ENCODE results near the gene GOLGA6B.
"Not testable (repeated sequence)": the region's sequence is repeated elsewhere in the genome, so short reads cannot be mapped to it uniquely, and the experiment has no call there.

The GOLGA6B gene

GRCh38 chr15:72654397-72654796, at the start of gene GOLGA6B:
Gene GOLGA6B, plus strand, starts transcription at chr15:72654697. Its CDS starts 41 bp downstream, at chr15:72654738.
- not testable (repeated sequence) for H3K36me3 ChIP-seq (replicated peaks; ENCODE audit: low read depth, low read length); H3K4me1 ChIP-seq (ENCODE audit: low read length); H3K9me3 ChIP-seq (ENCODE audit: insufficient read depth, low read length); H3K4me3 ChIP-seq (ENCODE audit: low read length); H4K20me1 ChIP-seq (ENCODE audit: insufficient read depth, low read length); H3K27me3 ChIP-seq (ENCODE audit: low read depth, low read length); H3K79me2 ChIP-seq (ENCODE audit: low read length); H2AFZ ChIP-seq (ENCODE audit: low read depth, low read length); H3K9ac ChIP-seq (ENCODE audit: low read length); H3K4me2 ChIP-seq (ENCODE audit: low read length); H3K27ac ChIP-seq (ENCODE audit: low read length)

- TF ChIP-seq CTCF (IDR thresholded peaks at IDR 0.05; ENCODE audit: low read depth, low read length) (no peak), EZH2phosphoT487 (IDR thresholded peaks at IDR 0.05; ENCODE audit: low read depth) (no peak)
- Histone ChIP-seq H4K20me1 (ENCODE audit: insufficient read depth, low read length) (no peaks in the 10 kb centered on the region), H2AFZ (ENCODE audit: low read depth, low read length) (no peak overlapping the region), H3K9me3 (ENCODE audit: insufficient read depth, low read length) (no peaks in the 10 kb centered on the region), H3K79me2 (ENCODE audit: low read length) (no peaks in the 10 kb centered on the region), H3K36me3 (replicated peaks; ENCODE audit: low read depth, low read length) (no peaks in the 10 kb centered on the region), H3K4me3 (ENCODE audit: low read length) (no peak overlapping the region), H3K9ac (ENCODE audit: low read length) (no peak overlapping the region), H3K27me3 (ENCODE audit: low read depth, low read length) (no peaks in the 10 kb centered on the region), H3K4me2 (ENCODE audit: low read length) (no peak overlapping the region), H3K27ac (ENCODE audit: low read length) (no peak overlapping the region), H3K4me1 (ENCODE audit: low read length) (no peaks in the 10 kb centered on the region)
Observed at GRCh38 chr15:72604794-72605193, 49.7 kb upstream of the GOLGA6B start.

GRCh38 chr15:72608084-72608483, 46.4 kb upstream of the GOLGA6B start:
- not testable (repeated sequence) for H2AFZ ChIP-seq (ENCODE audit: low read depth, low read length); H3K36me3 ChIP-seq (replicated peaks; ENCODE audit: low read depth, low read length); H3K79me2 ChIP-seq (ENCODE audit: low read length); H4K20me1 ChIP-seq (ENCODE audit: insufficient read depth, low read length); H3K4me2 ChIP-seq (ENCODE audit: low read length); H3K4me3 ChIP-seq (ENCODE audit: low read length); H3K27ac ChIP-seq (ENCODE audit: low read length); H3K4me1 ChIP-seq (ENCODE audit: low read length); H3K9ac ChIP-seq (ENCODE audit: low read length); H3K9me3 ChIP-seq (ENCODE audit: insufficient read depth, low read length); H3K27me3 ChIP-seq (ENCODE audit: low read depth, low read length)

GRCh38 chr15:72609862-72610261, 44.6 kb upstream of the GOLGA6B start:
- Histone ChIP-seq H3K27me3 (ENCODE audit: low read depth, low read length) (no peaks in the 10 kb centered on the region), H3K27ac (ENCODE audit: low read length) (no peak overlapping the region), H3K4me1 (ENCODE audit: low read length) (no peaks in the 10 kb centered on the region), H3K4me2 (ENCODE audit: low read length) (no peak overlapping the region), H3K4me3 (ENCODE audit: low read length) (no peak overlapping the region), H3K36me3 (replicated peaks; ENCODE audit: low read depth, low read length) (no peaks in the 10 kb centered on the region), H3K9me3 (ENCODE audit: insufficient read depth, low read length) (no peaks in the 10 kb centered on the region), H4K20me1 (ENCODE audit: insufficient read depth, low read length) (no peaks in the 10 kb centered on the region), H3K79me2 (ENCODE audit: low read length) (no peaks in the 10 kb centered on the region), H2AFZ (ENCODE audit: low read depth, low read length) (no peak overlapping the region), H3K9ac (ENCODE audit: low read length) (no peak overlapping the region)
- TF ChIP-seq EZH2phosphoT487 (IDR thresholded peaks at IDR 0.05; ENCODE audit: low read depth) (no peak), CTCF (IDR thresholded peaks at IDR 0.05; ENCODE audit: low read depth, low read length) (no peak)

GRCh38 chr15:72612324-72612723, 42.2 kb upstream of the GOLGA6B start:
- not testable (repeated sequence) for H4K20me1 ChIP-seq (ENCODE audit: insufficient read depth, low read length); H3K9ac ChIP-seq (ENCODE audit: low read length); H2AFZ ChIP-seq (ENCODE audit: low read depth, low read length); H3K4me3 ChIP-seq (ENCODE audit: low read length); H3K9me3 ChIP-seq (ENCODE audit: insufficient read depth, low read length); H3K4me1 ChIP-seq (ENCODE audit: low read length); H3K27ac ChIP-seq (ENCODE audit: low read length); H3K36me3 ChIP-seq (replicated peaks; ENCODE audit: low read depth, low read length); H3K79me2 ChIP-seq (ENCODE audit: low read length); H3K27me3 ChIP-seq (ENCODE audit: low read depth, low read length); H3K4me2 ChIP-seq (ENCODE audit: low read length)

Data from OCI-LY3 (cell line).